IPS DF 6.9 (cell line): Measurements from ENCODE around the gene GABARAPL1.
"Not testable (repeated sequence)": the region's sequence is repeated elsewhere in the genome, so short reads cannot be mapped to it uniquely, and the experiment has no call there.

ENCODE experiments used
- DNase-seq: peaks from one replicate; pipeline ENCODE4 v3.0.0-alpha.2; 2013; ENCODE audit warnings: low read depth, low spot score
- H3K27ac ChIP-seq: one replicate; pipeline ENCODE4 v1.5.1; 2013; ENCODE audit warnings: low read length, control low read depth
- H3K27me3 ChIP-seq: 2 replicates; pipeline ENCODE4 v1.6.1; 2013; ENCODE audit warnings: mild to moderate bottlenecking, low read length; ENCODE audit not compliant: control insufficient read depth, insufficient read depth
- H3K36me3 ChIP-seq: 2 replicates; pipeline ENCODE4 v1.6.1; 2013; ENCODE audit warnings: low read length; ENCODE audit not compliant: control insufficient read depth, insufficient read depth
- H3K4me1 ChIP-seq: 2 replicates; pipeline ENCODE4 v1.6.1; 2013; ENCODE audit warnings: low read length; ENCODE audit not compliant: control insufficient read depth, insufficient read depth
- H3K4me3 ChIP-seq: 2 replicates; pipeline ENCODE4 v1.5.1; 2013; ENCODE audit warnings: mild to moderate bottlenecking, low read length
- H3K9me3 ChIP-seq: 2 replicates; pipeline ENCODE4 v1.6.1; 2013; ENCODE audit warnings: low read length, inconsistent platforms; ENCODE audit not compliant: control insufficient read depth, insufficient read depth
- WGBS: extraction: QIAGEN DNeasy Blood & Tissue Kit; methylation state at CpG from one replicate; pipeline ENCODE4 v1.1.7; 2013; ENCODE audit warnings: mixed read lengths, missing lambda C conversion rate; ENCODE audit not compliant: insufficient read length, insufficient coverage; 5-methylcytosine and 5-hydroxymethylcytosine counted together

The GABARAPL1 gene

DNA sequence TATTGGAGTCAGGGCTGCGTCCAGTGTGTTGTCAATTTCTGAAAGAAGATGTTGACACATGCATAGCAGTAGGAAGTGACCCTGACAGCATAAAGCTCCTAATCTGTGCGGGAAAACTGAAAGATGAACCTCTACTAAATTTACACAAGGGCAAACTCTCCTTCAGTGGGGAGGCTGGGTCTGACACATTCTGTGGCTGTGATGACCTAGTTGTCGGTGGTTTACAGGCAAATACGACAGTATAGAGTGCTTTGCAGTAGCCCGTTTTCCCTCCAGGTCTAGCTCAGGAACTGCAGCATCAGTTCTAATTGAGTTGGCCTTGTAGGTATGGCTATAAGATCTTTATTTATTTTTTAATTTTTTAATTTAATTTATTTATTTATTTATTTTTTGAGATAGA is 14.8 kb upstream of the GABARAPL1 start:
- no peaks in the 10 kb centered on the region for H3K27me3 ChIP-seq
- H3K36me3 ChIP-seq = no peaks in the 10 kb centered on the region
- no peak overlapping the region for H3K4me3 ChIP-seq
- H3K4me1 ChIP-seq = no peaks in the 10 kb centered on the region
- no peak overlapping the region for H3K27ac ChIP-seq
- DNase-seq = no peak
- no peaks in the 10 kb centered on the region for H3K9me3 ChIP-seq
- WGBS = no CpG with 5 or more reads among the region's 5 CpGs

DNA sequence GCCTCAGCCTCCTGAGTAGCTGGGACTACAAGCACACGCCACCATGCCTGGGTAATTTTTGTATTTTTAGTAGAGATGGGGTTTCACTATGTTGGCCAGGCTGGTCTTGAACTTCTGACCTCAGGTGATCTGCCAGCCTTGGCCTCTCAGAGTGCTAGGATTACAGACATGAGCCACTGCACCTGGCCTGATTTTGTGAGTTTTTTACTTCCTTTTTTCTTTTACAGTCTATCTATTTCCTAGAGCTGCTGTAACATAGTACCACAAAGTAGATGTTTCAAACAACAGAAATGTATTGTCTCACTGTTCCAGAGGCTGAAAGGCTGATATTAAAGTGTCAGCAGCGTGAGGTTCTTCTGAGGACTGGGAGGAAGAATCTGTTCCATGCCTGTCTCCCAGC is 8.2 kb upstream of the GABARAPL1 start:
- not testable (repeated sequence) for H3K9me3 ChIP-seq, H3K27me3 ChIP-seq, H3K36me3 ChIP-seq, H3K27ac ChIP-seq, H3K4me1 ChIP-seq, DNase-seq, H3K4me3 ChIP-seq
- no CpG with 5 or more reads among the region's 2 CpGs for WGBS

DNA sequence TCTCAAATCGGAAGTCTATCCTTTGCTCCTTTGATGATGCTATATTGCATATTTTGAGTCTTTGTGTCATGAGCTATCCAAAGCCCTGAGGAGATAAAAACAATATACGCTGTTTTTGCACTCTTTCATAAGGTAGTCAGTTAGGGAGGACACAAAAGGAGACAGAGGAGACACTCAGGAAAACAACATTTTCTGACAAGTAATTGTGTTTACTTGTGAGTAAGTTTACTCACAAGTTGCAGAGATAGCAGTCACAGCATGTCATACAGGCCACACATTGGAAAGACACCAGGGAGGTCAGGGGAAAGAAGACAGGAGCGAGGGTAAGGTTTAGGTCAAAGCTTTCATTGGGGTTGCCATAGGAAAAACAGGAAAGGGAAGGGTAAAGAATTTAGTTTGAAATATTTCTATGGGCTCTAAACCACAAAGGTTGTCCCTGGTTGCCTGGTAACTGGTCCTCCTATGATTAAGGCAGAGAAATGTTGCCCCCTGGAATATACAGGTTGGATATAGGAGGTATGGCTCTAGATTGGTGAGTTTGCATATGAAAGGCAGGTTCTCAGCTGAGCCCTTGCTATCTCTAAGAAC is 7.4 kb upstream of the GABARAPL1 start:
- Histone ChIP-seq H3K4me1 (no peaks in the 10 kb centered on the region; the same call in 1 of the 2 replicates), H3K36me3 (no peaks in the 10 kb centered on the region), H3K27me3 (no peaks in the 10 kb centered on the region), H3K4me3 (no peak overlapping the region), H3K27ac (no peak overlapping the region), H3K9me3 (no peaks in the 10 kb centered on the region)
- DNase-seq = no peak
- WGBS = no CpG with 5 or more reads among the region's 3 CpGs

GRCh38 chr12:10207136-10207535 is 5.5 kb upstream of the GABARAPL1 start:
- no peak overlapping the region for H3K27ac ChIP-seq
- H3K9me3 ChIP-seq = no peaks in the 10 kb centered on the region
- no peak overlapping the region for H3K4me3 ChIP-seq
- no peaks in the 10 kb centered on the region for H3K36me3 ChIP-seq
- DNase-seq = no peak
- H3K27me3 ChIP-seq = no peaks in the 10 kb centered on the region
- WGBS = no CpG with 5 or more reads among the region's 2 CpGs
- H3K4me1 ChIP-seq = no peaks in the 10 kb centered on the region; the same call in 1 of the 2 replicates

DNA sequence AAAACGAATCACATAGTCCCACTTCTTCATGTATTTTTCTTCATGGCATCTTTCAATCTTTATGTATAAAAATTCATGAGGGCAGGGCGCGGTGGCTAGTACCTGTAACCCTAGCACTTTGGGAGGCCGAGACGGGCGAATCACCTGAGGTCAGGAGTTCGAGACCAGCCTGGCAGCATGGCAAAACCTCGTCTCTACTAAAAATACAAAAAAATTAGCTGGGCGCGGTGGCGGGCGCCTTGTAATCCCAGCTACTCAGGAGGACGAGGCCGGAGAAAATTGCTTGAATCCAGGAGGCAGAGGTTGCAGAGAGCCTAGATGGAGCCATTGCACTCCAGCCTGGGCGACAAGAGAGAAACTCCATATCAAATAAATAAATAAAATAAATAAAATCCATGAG is 2.5 kb upstream of the GABARAPL1 start:
- Histone ChIP-seq H3K27me3 (no peaks in the 10 kb centered on the region), H3K4me3 (no peak overlapping the region), H3K36me3 (no peaks in the 10 kb centered on the region), H3K27ac (no peak overlapping the region), H3K9me3 (no peaks in the 10 kb centered on the region), H3K4me1 (peaks cover 3% of the 10 kb centered on the region; the same call in 1 of the 2 replicates)
- WGBS = no CpG with 5 or more reads among the region's 15 CpGs
- no peak for DNase-seq

DNA sequence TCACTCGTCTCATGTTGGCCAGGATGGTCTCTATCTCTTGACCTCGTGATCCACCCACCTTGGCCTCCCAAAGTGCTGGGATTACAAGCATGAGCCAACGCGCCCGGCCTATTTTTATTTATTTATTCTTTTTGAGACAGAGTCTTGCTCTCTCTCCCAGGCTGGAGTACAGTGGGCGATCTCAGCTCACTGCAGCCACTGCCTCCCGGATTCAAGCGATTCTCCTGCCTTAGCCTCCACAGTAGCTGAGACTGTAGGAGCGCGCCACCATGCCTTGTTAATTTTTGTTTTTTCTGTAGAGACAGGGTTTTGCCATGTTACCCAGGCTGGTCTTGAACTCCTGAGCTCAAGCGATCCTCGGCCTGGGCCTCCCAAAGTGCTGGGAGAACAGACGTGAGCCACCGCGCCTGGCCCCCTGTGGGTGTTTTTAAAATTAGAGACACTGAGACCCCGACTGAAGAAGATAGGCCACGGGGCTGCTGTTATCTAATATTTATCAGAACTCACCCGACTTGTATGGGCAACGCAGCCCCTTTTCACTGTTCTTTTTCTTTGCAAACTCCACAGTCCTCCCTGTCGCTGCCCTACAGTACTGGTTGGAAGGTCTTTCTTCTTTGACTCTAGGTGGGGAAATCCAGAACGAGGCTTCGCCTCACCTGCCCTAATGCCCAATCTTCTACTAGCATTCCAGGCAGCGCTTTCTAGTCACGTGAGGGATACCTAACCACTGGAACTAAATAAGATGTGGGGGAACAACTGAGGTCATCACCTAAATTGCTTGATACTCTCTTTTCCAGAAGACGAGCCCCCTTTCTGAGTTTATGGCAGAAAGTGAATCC is 1.4 kb upstream of the GABARAPL1 start:
- no peaks in the 10 kb centered on the region for H3K36me3 ChIP-seq
- no CpG with 5 or more reads among the region's 25 CpGs for WGBS
- H3K4me1 ChIP-seq = peaks cover 3% of the 10 kb centered on the region; the same call in 1 of the 2 replicates
- no peak overlapping the region for H3K4me3 ChIP-seq
- no peaks in the 10 kb centered on the region for H3K9me3 ChIP-seq
- no peaks in the 10 kb centered on the region for H3K27me3 ChIP-seq
- DNase-seq = no peak
- no peak overlapping the region for H3K27ac ChIP-seq

DNA sequence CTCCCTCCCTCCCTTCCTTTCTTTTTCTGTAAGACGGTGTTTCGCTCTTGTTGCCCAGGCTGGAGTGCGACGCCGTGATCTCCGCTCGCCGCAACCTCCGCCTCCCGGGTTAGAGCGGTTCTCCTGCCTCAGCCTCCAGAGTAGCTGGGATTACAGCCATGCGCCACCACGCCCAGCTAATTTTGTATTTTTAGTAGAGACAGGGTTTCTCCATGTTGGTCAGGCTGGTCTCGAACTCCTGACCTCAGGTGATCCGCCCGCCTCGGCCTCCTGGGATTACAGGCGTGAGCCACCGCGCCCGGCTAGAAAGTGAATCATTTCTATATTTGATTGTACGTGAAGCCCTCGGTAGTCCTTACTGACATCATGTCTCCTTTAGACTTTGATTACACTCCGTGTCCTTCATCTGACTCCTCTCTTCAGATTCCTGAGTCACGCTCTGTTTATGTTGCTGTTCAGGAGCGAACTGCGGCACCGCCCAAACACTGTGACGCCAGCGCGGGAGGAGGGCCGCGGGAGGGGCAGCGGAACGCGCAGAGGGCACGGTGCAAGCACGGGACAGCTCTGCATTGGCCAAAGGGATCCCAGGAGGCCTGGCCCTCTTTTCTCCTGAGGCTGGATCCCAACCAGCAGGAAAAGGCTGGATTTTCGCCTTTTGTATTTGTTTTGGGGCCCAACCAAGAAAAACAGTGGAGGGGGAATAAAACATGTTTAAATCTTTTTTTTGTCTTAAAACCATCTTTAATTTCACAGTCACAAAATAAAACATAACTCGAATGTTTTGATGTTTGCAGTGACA is 538 bp upstream of the GABARAPL1 start:
- no peak overlapping the region for H3K27ac ChIP-seq
- H3K4me3 ChIP-seq = peak overlapping the region; percentile 94; the same call in 1 of the 2 replicates
- no peaks in the 10 kb centered on the region for H3K36me3 ChIP-seq
- no peaks in the 10 kb centered on the region for H3K9me3 ChIP-seq
- no CpG with 5 or more reads among the region's 40 CpGs for WGBS
- no peak for DNase-seq
- H3K4me1 ChIP-seq = peaks cover 3% of the 10 kb centered on the region; the same call in 1 of the 2 replicates
- no peaks in the 10 kb centered on the region for H3K27me3 ChIP-seq

DNA sequence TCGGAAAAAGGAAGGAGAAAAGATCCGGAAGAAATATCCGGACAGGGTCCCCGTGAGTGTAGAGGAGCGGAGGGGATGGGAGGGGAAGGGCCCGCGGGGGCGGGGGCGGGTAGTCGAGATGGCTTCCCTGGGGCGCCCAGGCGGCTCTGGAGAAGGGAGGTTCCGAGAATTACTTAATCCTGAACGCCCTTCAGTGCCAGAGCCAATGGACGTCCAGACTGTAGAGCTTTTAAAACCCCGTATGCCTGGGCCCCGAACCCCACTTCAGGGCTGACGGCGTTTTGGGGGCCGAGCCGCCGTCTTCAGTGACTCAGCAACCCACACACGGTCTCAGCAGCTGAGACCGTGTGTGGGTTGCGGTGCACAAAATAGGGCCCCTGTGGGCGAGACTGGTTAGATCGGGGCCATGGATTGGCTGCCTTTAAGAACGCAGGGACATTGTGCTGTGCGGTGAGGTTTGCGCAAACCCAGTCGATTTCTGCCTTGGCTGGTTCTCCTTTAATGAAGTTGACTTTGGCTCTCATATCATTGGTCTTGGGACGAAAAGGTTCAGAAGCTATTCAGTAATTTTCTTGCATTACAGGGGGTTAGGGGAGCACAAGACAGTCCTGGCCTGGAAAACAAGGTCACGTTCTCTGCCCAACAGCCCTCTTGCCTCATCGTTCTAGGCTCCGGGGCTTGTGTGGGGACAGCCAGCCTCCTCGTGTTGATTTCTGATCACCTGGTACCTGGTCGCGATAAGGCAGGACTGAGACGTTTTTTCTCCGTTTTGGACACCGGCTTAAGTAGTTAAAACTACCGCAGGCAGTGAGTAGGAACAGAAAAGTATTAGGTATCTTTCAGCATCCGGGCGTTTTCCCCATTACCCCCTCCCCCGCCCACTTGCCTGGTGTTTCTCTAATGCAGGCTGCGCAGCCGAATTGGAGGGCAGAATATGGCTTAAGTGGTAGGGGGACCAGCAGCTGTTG is 775 bp downstream of the GABARAPL1 start:
- Histone ChIP-seq H3K4me3 (peak overlapping the region; percentile 94), H3K27me3 (no peaks in the 10 kb centered on the region), H3K27ac (no peak overlapping the region), H3K36me3 (no peaks in the 10 kb centered on the region), H3K4me1 (peaks cover 3% of the 10 kb centered on the region; the same call in 1 of the 2 replicates), H3K9me3 (no peaks in the 10 kb centered on the region)
- WGBS = no CpG with 5 or more reads among the region's 47 CpGs
- no peak for DNase-seq

DNA sequence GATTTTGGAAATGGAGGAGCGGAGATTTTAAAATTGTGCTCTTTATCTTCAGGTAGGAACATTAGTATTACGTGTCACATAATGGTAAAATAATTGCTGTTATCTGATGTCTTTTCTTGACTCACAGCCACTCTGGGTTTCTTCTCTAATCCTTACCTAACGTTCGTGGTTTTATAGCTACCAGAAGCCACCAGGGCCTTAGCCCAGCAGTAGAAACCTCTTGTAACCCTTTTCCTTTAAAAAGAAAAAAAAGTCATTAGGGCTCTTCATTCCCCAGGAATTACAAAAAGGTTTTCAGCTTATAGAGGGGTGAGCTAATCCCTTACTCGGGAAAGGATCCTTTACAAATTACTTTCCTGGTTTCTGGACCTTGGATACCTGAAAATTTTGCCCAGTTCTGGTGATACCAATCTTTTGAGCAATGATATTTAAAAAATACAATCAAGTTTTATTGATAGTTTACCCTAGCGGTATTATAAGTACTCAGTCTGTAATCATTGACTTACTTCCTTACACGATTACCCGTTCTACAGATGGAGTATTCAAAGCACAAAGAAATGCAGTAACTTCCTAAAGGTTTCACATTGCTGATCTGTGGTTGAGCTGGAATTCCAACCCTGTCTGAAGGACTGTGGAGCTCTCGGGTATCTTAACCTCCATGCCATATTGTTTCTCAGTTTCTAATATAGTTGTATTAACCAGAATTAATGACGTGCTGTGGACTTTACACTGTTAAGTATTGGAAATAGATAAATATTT is 1.6 kb downstream of the GABARAPL1 start:
- Histone ChIP-seq H3K9me3 (no peaks in the 10 kb centered on the region), H3K4me3 (peak overlapping the region; percentile 94; the same call in 1 of the 2 replicates), H3K4me1 (peaks cover 3% of the 10 kb centered on the region; the same call in 1 of the 2 replicates), H3K36me3 (no peaks in the 10 kb centered on the region; the same call in 1 of the 2 replicates), H3K27me3 (no peaks in the 10 kb centered on the region), H3K27ac (no peak overlapping the region)
- DNase-seq = no peak
- WGBS = no CpG with 5 or more reads among the region's 10 CpGs
